Left lobe of liver (tissue), 2 donors: ENCODE results near the gene UMODL1. TPM values are rescaled to one million over a fixed set of nuclear protein-coding genes. Genes with fewer than 3 reads are reported as not detected.
A peak's percentile ranks its signal among the peaks of the same experiment; 100 is the strongest.
"Not testable (repeated sequence)": the region's sequence is repeated elsewhere in the genome, so short reads cannot be mapped to it uniquely, and the experiment has no call there.

ENCODE experiments used
- ATAC-seq: fragments of 200-7000 bp; cut with Tn5 transposase; one replicate; pipeline ENCODE4 v1.9.1; 2020; ENCODE audit warnings: mild to moderate bottlenecking, moderate library complexity
- DNase-seq: peaks from one replicate; pipeline ENCODE4 v3.0.0-alpha.2; 2020; ENCODE audit warnings: low spot score
- total RNA-seq: library from RNA; stranded (reverse); gene quantifications from one replicate; pipeline ENCODE4 v1.2.1, GENCODE V29; 2021
- donor health status: DM: no; HTN: no; CAD: no; lungs with moderate emphysema.
- donor health status: DM: no; HTN: yes; CAD: no.

The UMODL1 gene
- total RNA-seq, 1 donor from 2014 or later = 0.18 TPM

GRCh38 chr21:42059141-42059540 is 12.0 kb upstream of the UMODL1 start:
- ATAC-seq (peak; percentile 1), DNase-seq (no peak)

- ATAC-seq (peak; percentile 1), DNase-seq (no peak)
These were observed 11.4 kb upstream of the UMODL1 start for GRCh38 chr21:42059721-42060120.

GRCh38 chr21:42060166-42060565 is 11.0 kb upstream of the UMODL1 start:
- no peak for DNase-seq
- ATAC-seq = no peak

- DNase-seq (no peak), ATAC-seq (no peak)
These were observed 9.7 kb upstream of the UMODL1 start for GRCh38 chr21:42061195-42061985.

DNA sequence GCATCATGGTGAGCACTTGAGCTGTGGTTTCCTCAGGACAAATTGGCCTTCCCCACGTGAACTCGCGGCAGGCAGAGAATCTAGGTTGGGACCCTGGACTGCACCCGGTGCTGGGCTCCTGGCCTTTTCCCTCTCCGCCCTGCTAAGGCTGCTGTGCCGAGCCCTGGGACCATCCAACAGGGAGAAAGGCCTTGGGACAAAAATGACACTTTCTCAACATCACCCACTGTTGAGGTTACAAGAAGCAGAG is 9.2 kb upstream of the UMODL1 start:
- ATAC-seq = no peak
- DNase-seq = no peak

DNA sequence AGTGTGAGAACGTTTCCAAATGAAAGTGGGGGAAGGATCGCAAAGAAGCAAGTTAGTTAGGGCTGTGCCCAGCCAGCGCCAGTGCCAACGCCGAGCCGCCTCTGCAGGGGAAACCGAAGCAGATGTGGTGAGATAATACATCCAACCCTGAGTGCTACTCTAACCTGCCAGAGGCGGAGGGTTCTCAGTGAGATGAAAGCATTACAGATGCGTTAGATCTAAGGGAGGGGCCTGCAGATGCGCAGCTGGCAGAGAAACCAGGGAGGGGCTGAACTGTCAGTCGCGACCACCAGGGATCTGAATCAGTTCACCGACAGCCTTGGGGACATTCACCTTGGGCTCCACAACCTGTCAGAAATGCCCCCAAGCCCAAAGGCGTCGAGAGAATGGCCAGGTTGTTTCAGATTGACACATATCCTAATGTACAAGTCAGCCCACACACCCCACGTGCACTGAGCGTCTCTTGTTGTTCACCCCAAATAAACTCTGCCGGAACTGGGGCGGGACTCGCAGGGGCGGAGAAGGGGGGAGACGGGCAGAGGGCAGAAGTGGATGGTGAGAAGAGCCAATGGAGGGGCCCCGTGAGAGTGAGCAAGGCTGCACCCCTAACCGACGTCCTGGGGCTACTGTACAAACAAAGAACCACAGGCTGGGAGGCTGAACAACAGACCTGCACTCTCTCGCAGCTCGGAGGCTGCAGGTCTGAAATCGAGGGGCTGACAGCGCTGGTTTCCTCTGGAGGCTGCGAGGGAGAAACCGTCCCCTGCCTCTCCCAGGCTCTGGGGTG is 8.7 kb upstream of the UMODL1 start:
- DNase-seq (no peak), ATAC-seq (no peak)

DNA sequence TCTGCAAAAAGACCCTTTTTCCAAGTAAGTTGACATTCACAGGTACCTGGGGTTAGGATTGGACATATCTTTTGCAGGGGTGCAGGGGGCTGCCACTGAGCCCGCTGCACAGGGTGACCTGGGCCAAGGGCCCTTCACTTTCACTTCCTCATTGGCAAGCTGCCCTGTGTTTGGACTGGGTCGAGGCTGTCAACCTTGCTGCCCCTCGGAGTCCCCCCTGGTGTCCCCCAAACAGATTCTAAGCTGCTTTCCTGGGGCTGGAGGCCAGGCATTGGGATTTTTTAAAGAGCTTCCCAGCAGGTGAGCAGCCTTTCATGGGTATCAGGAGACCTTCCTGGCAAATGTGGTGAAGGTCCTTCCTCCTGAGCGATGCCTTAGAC is 7.9 kb upstream of the UMODL1 start:
- DNase-seq (no peak), ATAC-seq (no peak)

DNA sequence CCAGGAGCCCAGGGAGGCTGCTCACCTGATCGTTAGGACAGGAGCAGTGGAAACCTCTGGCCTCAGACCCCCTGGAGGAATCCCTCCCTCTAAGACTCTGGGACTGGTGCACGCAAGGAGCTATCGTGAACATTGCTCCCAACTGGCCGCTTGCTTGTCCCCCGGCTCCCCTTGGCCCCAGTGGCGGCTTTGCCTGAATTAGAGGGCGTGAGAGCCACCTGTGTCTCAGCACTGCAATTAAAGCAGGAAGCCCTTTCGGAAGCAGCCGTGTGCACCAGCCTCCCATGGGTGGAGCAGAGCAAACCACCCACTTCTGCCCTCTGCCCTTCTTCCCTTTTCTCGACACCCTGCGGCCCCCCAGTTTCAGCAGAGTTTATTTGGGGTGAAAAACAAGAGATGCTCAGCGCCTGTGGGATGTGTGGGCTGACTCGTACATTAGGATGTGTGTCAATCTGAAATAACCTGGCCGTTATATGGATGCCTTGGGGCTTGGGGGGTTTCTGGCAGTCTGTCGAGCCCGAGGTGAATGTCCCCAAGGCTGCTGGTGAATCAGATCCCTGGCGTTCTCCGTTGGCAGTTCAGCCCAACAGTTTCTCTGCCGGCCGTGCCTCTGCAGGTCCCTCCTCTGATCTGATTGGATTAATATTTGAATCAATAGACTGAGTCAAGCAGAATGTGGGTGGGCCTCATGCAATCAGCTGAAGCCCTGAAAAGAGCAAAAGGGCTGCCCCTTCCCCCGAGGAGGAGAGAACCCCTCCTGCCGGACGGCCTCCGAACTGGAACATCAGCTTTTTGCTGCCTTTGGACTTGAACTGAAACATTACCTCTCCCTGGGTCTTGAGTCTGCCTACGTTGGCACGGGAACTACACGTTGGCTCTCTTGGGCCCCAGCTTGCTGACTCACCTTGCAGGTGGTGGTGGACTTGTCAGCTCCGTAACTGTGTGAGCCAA is 7.3 kb upstream of the UMODL1 start:
- DNase-seq = no peak
- peak; percentile 7 for ATAC-seq

DNA sequence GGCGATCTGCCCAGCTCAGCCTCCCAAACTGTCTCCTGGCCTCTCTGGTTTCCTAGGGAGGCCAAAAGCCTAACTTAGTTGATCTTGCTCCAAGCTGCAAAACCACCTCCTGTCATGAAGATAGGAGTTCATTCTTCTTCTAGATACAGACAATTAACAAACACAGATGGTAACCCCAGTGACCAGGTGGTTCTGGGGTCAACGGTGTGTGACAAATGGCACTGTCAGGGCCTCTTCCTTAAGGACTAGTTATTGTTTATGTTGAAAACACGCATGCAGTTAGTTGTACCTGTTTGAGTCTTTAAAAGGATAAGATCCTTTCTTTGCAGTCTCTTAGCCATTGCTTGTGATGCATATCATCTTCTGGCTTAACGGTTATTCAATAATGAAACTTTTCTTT is 4.6 kb upstream of the UMODL1 start:
- no peak for DNase-seq
- ATAC-seq = no peak

GRCh38 chr21:42067531-42068255 is 3.4 kb upstream of the UMODL1 start:
- DNase-seq = no peak
- no peak for ATAC-seq

- ATAC-seq (no peak), DNase-seq (no peak)
These were observed 2.9 kb upstream of the UMODL1 start for GRCh38 chr21:42068256-42068545.

GRCh38 chr21:42068592-42068991 is 2.5 kb upstream of the UMODL1 start:
- ATAC-seq (no peak), DNase-seq (no peak)

DNA sequence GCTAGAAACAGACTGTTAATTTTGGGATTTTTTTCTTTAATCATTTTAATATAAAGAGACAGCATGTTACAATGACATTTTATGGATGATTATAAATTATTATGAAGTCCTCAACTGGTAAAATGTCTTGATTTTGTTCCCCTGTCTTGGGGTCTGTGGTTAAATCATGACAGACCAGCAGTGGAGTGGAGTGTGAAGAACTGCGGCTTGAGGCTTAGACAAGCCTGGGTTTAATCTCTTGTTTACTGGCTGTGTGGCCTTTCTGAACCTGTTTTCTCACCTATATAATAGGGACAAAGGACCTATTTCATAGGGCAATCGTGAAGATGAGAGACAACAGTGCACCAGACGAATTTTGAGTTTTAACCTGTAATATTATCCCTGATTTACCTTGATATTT is 1.8 kb upstream of the UMODL1 start:
- ATAC-seq (no peak), DNase-seq (no peak)

- ATAC-seq (no peak), DNase-seq (no peak)
These were observed 1.3 kb upstream of the UMODL1 start for GRCh38 chr21:42069843-42070242.

- no peak for ATAC-seq
- DNase-seq = no peak
These were observed 2.3 kb downstream of the UMODL1 start for GRCh38 chr21:42073145-42074099.

DNA sequence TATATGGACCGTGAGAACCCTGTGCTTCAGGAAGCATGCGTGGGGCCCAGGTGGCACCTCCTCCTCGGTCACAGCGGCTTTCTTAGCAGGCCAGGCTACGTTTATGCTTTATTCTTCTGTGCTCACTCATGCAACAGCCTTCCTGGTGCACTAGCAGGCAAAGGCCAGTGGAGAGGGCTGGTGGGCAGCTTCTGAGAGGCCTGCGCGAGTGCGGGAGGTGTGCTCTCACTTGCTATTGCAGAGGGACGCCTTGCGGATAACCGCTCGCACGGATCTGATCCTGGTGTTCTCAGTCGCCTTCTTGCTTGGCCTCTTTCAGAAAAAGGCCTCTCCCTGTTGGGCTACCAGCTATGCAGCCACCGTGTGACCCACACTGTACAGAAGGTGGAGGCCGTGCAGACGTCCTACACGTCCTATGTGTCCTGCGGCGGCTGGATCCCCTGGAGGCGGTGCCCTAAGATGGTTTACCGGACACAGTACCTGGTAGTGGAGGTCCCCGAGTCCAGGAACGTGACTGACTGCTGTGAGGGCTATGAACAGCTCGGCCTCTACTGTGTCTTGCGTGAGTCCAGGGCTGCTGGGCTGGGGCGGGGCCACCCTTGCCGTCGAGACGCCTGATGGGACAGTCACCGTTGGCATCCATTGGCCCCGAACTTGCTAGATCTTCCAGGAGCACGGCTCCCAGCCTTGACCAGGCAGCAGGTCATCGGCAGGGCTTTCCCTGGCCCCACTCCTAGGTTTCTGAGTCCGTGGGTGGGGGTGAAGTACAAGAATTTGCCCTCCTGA is 4.8 kb downstream of the UMODL1 start:
- no peak for ATAC-seq
- no peak for DNase-seq

DNA sequence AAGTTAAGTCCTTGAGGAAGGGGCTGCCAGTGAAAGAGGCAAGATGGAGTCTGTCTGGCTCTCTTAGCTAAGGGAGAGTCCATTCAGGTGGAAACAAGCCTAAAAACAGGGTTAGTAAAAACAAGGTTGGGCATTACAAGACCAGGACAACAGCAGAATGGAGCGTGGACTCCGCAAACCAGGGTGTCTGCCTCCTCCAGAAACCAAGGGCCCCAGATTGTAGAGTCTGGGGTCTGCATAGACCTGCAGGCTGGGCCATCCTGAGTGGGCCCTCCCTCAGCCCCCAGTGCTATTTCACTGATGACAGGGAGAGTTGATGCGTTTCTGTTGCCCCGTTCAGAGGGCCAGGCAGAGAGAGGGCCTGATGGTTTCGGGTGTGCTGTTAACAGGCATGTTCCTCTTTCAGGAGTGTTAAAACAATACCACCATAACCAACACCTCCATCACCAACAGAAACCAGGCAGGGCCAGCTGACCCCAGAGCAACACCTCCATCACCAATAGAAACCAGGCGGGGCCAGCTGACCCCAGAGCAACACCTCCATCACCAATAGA is 6.6 kb downstream of the UMODL1 start:
- DNase-seq, ATAC-seq: not testable (repeated sequence)

GRCh38 chr21:42078247-42079007 is 7.3 kb downstream of the UMODL1 start:
- ATAC-seq = not testable (repeated sequence)

More at GRCh38 chr21:42078247-42079007, 7.3 kb downstream of the UMODL1 start:
- not testable (repeated sequence) for DNase-seq
